HUES6 (cell line): ENCODE results near the gene ZNF831.

Source experiments
- H3K27ac ChIP-seq: 2 replicates; pipeline ENCODE4 v1.7.0; 2013; ENCODE audit warnings: low read depth, mild to moderate bottlenecking, low read length, inconsistent platforms
- H3K27me3 ChIP-seq: 2 replicates; pipeline ENCODE4 v1.6.1; 2013; ENCODE audit warnings: low read length; ENCODE audit not compliant: control insufficient read depth, insufficient read depth
- H3K36me3 ChIP-seq: 2 replicates; pipeline ENCODE4 v1.6.1; 2013; ENCODE audit warnings: low read length; ENCODE audit not compliant: control insufficient read depth, insufficient read depth
- H3K4me1 ChIP-seq: 2 replicates; pipeline ENCODE4 v1.6.1; 2013; ENCODE audit warnings: low read length; ENCODE audit not compliant: control insufficient read depth, insufficient read depth
- H3K4me3 ChIP-seq: 2 replicates; pipeline ENCODE4 v1.5.1; 2013; ENCODE audit warnings: low read depth, low read length
- H3K9ac ChIP-seq: one replicate; pipeline ENCODE4 v1.6.1; 2013; ENCODE audit warnings: mild to moderate bottlenecking, low read length
- H3K9me3 ChIP-seq: 2 replicates; pipeline ENCODE4 v1.6.1; 2013; ENCODE audit warnings: low read depth, low read length; ENCODE audit not compliant: control insufficient read depth, insufficient read depth

ZNF831 gene

DNA sequence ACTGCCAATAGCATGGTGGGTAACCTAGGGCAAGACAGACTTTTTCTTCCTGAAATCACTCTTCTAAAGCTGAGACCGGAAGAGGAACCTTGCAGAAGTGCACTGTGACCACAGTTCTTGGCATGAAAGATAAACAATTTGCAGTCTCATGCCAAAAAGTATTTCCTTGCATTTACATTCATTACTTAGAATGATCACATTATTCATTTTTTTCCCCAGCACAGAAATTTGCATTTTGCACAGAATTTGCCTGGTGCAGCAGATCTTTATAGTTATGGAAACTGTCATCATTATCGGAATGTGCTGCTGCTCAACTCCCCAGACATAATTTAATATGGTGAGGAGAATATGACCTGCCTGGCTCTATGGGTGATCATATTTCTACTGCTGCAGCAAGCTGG lies 94.6 kb downstream of the ZNF831 start:
- Histone ChIP-seq H3K27me3 (peaks cover 10% of the 10 kb centered on the region), H3K4me1 (peaks cover 2% of the 10 kb centered on the region; the same call in 1 of the 2 replicates), H3K9ac (no peak overlapping the region), H3K36me3 (no peaks in the 10 kb centered on the region), H3K27ac (no peak overlapping the region), H3K4me3 (no peak overlapping the region), H3K9me3 (no peaks in the 10 kb centered on the region)

DNA sequence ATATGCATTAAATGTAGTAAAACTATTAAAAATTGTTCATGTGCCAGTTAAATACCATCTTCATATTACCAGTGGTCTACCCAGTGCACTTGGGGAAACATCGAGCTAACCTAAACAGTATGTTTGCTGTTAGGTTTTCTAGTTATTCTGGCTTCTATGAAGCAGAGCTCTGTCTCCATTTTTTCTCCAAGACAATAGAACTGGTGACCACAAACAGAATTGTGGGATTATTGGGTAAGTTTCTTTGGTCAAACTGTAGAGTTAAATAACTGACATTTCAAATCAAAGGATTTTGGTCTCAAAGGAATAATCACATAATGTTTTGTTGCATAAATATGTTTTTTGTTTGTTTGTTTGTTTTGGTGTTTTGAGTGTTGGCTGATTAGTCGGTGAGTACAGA lies 96.3 kb downstream of the ZNF831 start:
- no peak overlapping the region for H3K4me3 ChIP-seq
- peaks cover 19% of the 10 kb centered on the region for H3K27me3 ChIP-seq
- H3K27ac ChIP-seq, result no peak overlapping the region
- no peaks in the 10 kb centered on the region for H3K4me1 ChIP-seq
- H3K9ac ChIP-seq, result no peak overlapping the region
- no peaks in the 10 kb centered on the region for H3K36me3 ChIP-seq
- no peaks in the 10 kb centered on the region for H3K9me3 ChIP-seq

- Histone ChIP-seq H3K9me3 (no peaks in the 10 kb centered on the region), H3K4me3 (no peak overlapping the region), H3K27me3 (peaks cover 36% of the 10 kb centered on the region), H3K36me3 (no peaks in the 10 kb centered on the region), H3K9ac (no peak overlapping the region), H3K27ac (no peak overlapping the region), H3K4me1 (peaks cover 15% of the 10 kb centered on the region)
These were observed 101.7 kb downstream of the ZNF831 start for GRCh38 chr20:59265298-59265697.

- Histone ChIP-seq H3K9ac (no peak overlapping the region), H3K27ac (no peak overlapping the region), H3K9me3 (no peaks in the 10 kb centered on the region), H3K4me1 (peaks cover 15% of the 10 kb centered on the region), H3K4me3 (no peak overlapping the region), H3K27me3 (peaks cover 31% of the 10 kb centered on the region), H3K36me3 (no peaks in the 10 kb centered on the region)
These were observed 105.2 kb downstream of the ZNF831 start for GRCh38 chr20:59268870-59269269.

GRCh38 chr20:59269411-59270025 lies 105.9 kb downstream of the ZNF831 start:
- Histone ChIP-seq H3K27me3 (peaks cover 32% of the 10 kb centered on the region), H3K9me3 (no peaks in the 10 kb centered on the region), H3K4me3 (no peak overlapping the region), H3K36me3 (no peaks in the 10 kb centered on the region), H3K9ac (no peak overlapping the region), H3K4me1 (peaks cover 15% of the 10 kb centered on the region), H3K27ac (no peak overlapping the region)

DNA sequence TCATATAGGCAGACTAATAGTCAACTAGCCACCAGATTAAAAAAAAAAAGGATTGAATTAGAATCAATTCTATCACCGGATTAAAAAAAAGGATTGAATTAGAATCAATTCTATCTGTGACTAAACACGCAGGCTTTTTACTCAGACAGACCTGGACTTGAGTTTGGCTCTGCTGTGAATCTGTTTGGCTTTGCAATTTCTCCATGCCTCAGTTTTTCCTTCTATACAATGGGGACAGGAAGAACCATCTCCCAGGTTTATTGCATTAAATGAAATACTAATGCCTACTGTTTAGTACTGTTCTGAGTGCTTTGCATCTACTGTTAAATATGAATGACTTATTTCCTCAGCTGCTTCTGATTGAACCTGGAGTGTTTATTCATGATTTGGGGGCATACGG lies 106.8 kb downstream of the ZNF831 start:
- Histone ChIP-seq H3K27me3 (peaks cover 28% of the 10 kb centered on the region), H3K9me3 (no peaks in the 10 kb centered on the region), H3K4me1 (peaks cover 15% of the 10 kb centered on the region)

DNA sequence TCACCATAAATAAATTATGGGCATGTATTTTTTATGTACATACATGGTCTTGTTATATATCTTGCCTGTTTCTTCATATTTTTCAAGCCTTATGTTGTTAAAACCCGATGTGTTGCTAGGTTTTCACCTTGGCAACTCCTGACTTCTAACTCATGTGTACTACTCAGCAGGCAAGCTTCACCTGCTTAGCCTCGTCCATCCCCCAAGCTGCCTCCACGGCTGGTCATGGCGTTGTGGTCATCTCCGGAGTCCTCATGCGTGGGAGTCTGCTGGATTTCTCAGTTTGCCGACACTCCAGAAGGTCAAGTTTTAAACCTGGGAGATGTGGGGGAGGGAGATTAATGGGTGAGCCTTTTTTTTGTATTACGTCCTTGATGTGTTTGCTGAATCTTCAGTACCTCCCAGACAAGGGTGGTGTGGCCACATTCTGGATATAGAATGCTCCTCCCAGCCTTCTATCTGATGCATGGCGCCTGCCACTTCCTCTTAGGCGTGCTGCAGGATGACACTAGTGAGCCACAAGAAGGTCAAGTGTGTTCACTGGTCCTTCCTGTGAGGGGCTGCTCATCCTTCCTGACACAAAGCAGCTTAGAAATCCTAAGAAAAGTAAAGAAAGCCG lies 110.2 kb downstream of the ZNF831 start:
- H3K27me3 ChIP-seq, result peaks cover 18% of the 10 kb centered on the region
- H3K27ac ChIP-seq, result no peak overlapping the region
- H3K9ac ChIP-seq, result no peak overlapping the region
- no peaks in the 10 kb centered on the region for H3K36me3 ChIP-seq
- no peaks in the 10 kb centered on the region for H3K9me3 ChIP-seq
- no peak overlapping the region for H3K4me3 ChIP-seq
- peaks cover 9% of the 10 kb centered on the region for H3K4me1 ChIP-seq

More for the DNA sequence above, 106.8 kb downstream of the ZNF831 start:
- Histone ChIP-seq H3K9ac (no peak overlapping the region), H3K36me3 (no peaks in the 10 kb centered on the region), H3K27ac (no peak overlapping the region), H3K4me3 (no peak overlapping the region)

DNA sequence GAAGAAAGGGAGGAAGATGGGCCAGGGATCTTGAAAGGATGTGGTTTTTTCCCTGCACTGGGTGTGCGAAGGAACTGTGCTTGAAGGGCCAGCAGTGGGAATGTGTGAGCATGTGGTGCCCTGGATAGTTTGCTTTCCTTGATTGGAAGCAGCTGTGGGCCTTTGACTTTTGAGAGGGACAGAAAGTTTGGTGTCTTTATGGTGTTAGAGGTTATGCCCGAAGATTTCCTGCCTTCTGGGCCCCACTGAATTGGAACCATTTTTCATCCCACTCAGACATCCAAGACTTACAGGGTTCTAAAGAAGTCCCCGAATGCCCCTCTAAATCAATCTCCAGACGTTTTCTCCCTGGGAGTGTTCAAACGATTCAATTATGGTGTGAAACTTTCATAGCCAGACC lies 113.3 kb downstream of the ZNF831 start:
- H3K4me3 ChIP-seq, result no peak overlapping the region
- no peak overlapping the region for H3K27ac ChIP-seq
- H3K36me3 ChIP-seq, result no peaks in the 10 kb centered on the region
- peaks cover 25% of the 10 kb centered on the region for H3K27me3 ChIP-seq
- no peaks in the 10 kb centered on the region for H3K4me1 ChIP-seq
- no peak overlapping the region for H3K9ac ChIP-seq
- no peaks in the 10 kb centered on the region for H3K9me3 ChIP-seq

GRCh38 chr20:59284470-59284869 lies 120.8 kb downstream of the ZNF831 start:
- H3K9ac ChIP-seq, result no peak overlapping the region
- no peaks in the 10 kb centered on the region for H3K9me3 ChIP-seq
- H3K4me3 ChIP-seq, result no peak overlapping the region
- peaks cover 12% of the 10 kb centered on the region for H3K27me3 ChIP-seq
- H3K36me3 ChIP-seq, result no peaks in the 10 kb centered on the region
- H3K27ac ChIP-seq, result no peak overlapping the region
- H3K4me1 ChIP-seq, result no peaks in the 10 kb centered on the region

DNA sequence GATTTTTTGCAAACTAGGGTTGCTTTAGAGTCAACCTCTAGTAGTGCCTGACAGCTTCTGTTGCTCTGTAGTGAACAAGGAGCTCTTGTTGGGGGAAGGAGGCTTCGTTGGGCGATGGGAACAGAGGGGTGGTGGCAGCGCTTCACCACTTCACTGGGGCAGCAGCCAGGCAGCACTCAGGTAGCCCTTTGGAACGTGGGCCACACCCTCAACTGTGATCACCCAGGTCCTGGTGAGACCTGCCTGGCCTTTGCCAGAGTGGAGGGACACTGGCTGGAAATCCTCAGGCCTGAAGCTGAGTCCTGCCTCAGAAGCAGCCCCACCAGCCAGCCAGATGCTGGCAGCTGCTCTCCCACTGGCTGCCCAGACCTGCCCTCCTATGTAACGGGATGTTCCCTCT lies 126.4 kb downstream of the ZNF831 start:
- Histone ChIP-seq H3K27ac (no peak overlapping the region), H3K4me3 (no peak overlapping the region), H3K9me3 (no peaks in the 10 kb centered on the region), H3K36me3 (no peaks in the 10 kb centered on the region), H3K4me1 (no peaks in the 10 kb centered on the region), H3K27me3 (peaks cover 44% of the 10 kb centered on the region), H3K9ac (no peak overlapping the region)

- H3K4me1 ChIP-seq, result no peaks in the 10 kb centered on the region
- no peak overlapping the region for H3K4me3 ChIP-seq
- H3K27me3 ChIP-seq, result peaks cover 61% of the 10 kb centered on the region
- H3K9me3 ChIP-seq, result no peaks in the 10 kb centered on the region
- no peak overlapping the region for H3K9ac ChIP-seq
- no peak overlapping the region for H3K27ac ChIP-seq
- H3K36me3 ChIP-seq, result no peaks in the 10 kb centered on the region
These were observed 128.2 kb downstream of the ZNF831 start for GRCh38 chr20:59291740-59292383.
